ENCODE results near the gene MACC1. TPM values are rescaled to one million over a fixed set of nuclear protein-coding genes. Genes with fewer than 3 reads are reported as not detected.

MACC1 gene
- total RNA-seq, 1 experiment from 2014 or later, result 7.9 TPM

DNA sequence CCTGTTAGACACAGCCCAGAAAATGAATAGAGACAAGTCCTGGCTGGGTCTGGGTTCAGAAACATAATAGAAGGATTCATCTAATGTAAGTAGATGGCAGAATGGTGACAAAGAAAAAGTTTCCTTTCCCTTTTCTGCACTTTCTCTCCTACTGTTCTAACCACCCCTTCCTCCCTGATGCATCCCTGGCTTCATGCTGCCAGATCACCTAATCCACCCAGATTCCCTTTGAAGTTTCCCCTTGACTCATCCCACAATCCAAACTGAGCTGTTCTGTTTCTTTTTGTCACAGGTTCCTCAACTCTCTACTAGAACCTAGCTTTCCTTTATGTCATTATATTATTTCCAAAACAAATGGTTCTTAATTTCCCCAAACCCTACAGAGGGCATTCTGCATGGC lies 1.1 kb upstream of the MACC1 start:
- peak; percentile 69 for DNase-seq
- CTCF ChIA-PET, result interaction anchor here (0.6 kb wide), 1 partner anchor 471 kb away, joined by 3 read pairs; no protein-coding TSS in a partner anchor
- intact Hi-C loops (cut with micrococcal nuclease), result no loop called here
- Histone ChIP-seq H3K4me3 (ENCODE audit: low read length) (no peak overlapping the region), H3K4me2 (ENCODE audit: low read length) (peak overlapping the region; percentile 77), H3K36me3 (ENCODE audit: low read depth, low read length) (peaks cover 3% of the 10 kb centered on the region; the same call in 1 of the 2 replicates), H3K9me3 (ENCODE audit: low read length) (no peaks in the 10 kb centered on the region), H3K27me3 (ENCODE audit: low read length) (no peaks in the 10 kb centered on the region), H2AFZ (ENCODE audit: low read length) (no peak overlapping the region), H3K79me2 (ENCODE audit: low read length) (peaks cover 38% of the 10 kb centered on the region), H3K9me2 (replicated peaks; ENCODE audit: low read length) (no peaks in the 10 kb centered on the region), H3F3A (ENCODE audit: low read length, unreplicated experiment) (peaks cover 6% of the 10 kb centered on the region), H3K4me1 (ENCODE audit: insufficient read depth, low read length) (peaks cover 72% of the 10 kb centered on the region), H3K9ac (ENCODE audit: low read length) (peak overlapping the region; percentile 81), H4K20me1 (ENCODE audit: low read length) (no peaks in the 10 kb centered on the region), H3K27ac (ENCODE audit: low read length) (peak overlapping the region; percentile 98)
- no peak for ATAC-seq
- BruUV-seq (replicated peaks), result no TSS peak
- TF ChIP-seq, protein P1, sequence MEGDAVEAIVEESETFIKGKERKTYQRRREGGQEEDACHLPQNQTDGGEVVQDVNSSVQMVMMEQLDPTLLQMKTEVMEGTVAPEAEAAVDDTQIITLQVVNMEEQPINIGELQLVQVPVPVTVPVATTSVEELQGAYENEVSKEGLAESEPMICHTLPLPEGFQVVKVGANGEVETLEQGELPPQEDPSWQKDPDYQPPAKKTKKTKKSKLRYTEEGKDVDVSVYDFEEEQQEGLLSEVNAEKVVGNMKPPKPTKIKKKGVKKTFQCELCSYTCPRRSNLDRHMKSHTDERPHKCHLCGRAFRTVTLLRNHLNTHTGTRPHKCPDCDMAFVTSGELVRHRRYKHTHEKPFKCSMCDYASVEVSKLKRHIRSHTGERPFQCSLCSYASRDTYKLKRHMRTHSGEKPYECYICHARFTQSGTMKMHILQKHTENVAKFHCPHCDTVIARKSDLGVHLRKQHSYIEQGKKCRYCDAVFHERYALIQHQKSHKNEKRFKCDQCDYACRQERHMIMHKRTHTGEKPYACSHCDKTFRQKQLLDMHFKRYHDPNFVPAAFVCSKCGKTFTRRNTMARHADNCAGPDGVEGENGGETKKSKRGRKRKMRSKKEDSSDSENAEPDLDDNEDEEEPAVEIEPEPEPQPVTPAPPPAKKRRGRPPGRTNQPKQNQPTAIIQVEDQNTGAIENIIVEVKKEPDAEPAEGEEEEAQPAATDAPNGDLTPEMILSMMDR (conservative IDR thresholded peaks at IDR 0.05; ENCODE audit: low read depth, low read length), result no peak
- no peak for TF ChIP-seq EZH2phosphoT487 (IDR thresholded peaks at IDR 0.05; ENCODE audit: borderline replicate concordance, low read length)
- POLR2A ChIA-PET (ENCODE audit: unreplicated experiment), result interaction anchor here (0.6 to 0.7 kb wide), 3 partner anchors 19 to 296 kb away, joined by 3 to 7 read pairs (median 3); no protein-coding TSS in a partner anchor

GRCh38 chr7:20216406-20217036 lies 663 bp downstream of the MACC1 start:
- intact Hi-C loops (cut with micrococcal nuclease), result loop anchor here (1.0 kb wide), 5 partner anchors 17 to 382 kb away; no protein-coding TSS in a partner anchor
- ChIA-PET CTCF (interaction anchor here (0.6 kb wide), 1 partner anchor 468 kb away, joined by 4 read pairs; no protein-coding TSS in a partner anchor), POLR2A (ENCODE audit: unreplicated experiment) (interaction anchor here (0.7 kb wide), 1 partner anchor 23 kb away, joined by 3 read pairs; no protein-coding TSS in a partner anchor)
- H3K79me2 ChIP-seq (ENCODE audit: low read length), result peaks cover 55% of the 10 kb centered on the region
- TF ChIP-seq, protein P1 (conservative IDR thresholded peaks at IDR 0.05; ENCODE audit: low read depth, low read length), result no peak
- TF ChIP-seq EZH2phosphoT487 (IDR thresholded peaks at IDR 0.05; ENCODE audit: borderline replicate concordance, low read length) (no peak), EZH2 (IDR thresholded peaks at IDR 0.05; ENCODE audit: low read length, unreplicated experiment) (no peak)
- H3K36me3 ChIP-seq (ENCODE audit: low read depth, low read length), result peaks cover 10% of the 10 kb centered on the region; the same call in 1 of the 2 replicates
- H3K4me3 ChIP-seq (ENCODE audit: low read length), result peak overlapping the region; percentile 68
- H3K9ac ChIP-seq (ENCODE audit: low read length), result peak overlapping the region; percentile 85
- BruUV-seq (replicated peaks), result TSS peak; percentile 14
- no peaks in the 10 kb centered on the region for H3K9me3 ChIP-seq (ENCODE audit: low read length)
- H2AFZ ChIP-seq (ENCODE audit: low read length), result no peak overlapping the region
- H3K9me2 ChIP-seq (replicated peaks; ENCODE audit: low read length), result no peaks in the 10 kb centered on the region
- H4K20me1 ChIP-seq (ENCODE audit: low read length), result no peaks in the 10 kb centered on the region
- H3K4me1 ChIP-seq (ENCODE audit: insufficient read depth, low read length), result peaks cover 63% of the 10 kb centered on the region
- ATAC-seq (no peak), DNase-seq (peak; percentile 46)
- peak overlapping the region; percentile 77 for H3K4me2 ChIP-seq (ENCODE audit: low read length)
- H3F3A ChIP-seq (ENCODE audit: low read length, unreplicated experiment), result peaks cover 6% of the 10 kb centered on the region
- peak overlapping the region; percentile 98 for H3K27ac ChIP-seq (ENCODE audit: low read length)
- H3K27me3 ChIP-seq (ENCODE audit: low read length), result no peaks in the 10 kb centered on the region

Measured in PC-3 (cell line).